ENCODE data around the gene C8A. TPM values are rescaled to one million over a fixed set of nuclear protein-coding genes. Genes with fewer than 3 reads are reported as not detected.

The C8A gene
- total RNA-seq, 1 donor = not detected

GRCh38 chr1:56835657-56836056, 18.9 kb upstream of the C8A start:
- no peak overlapping the region for H3K4me3 ChIP-seq (ENCODE audit: low read depth, low read length)
- DNase-seq (ENCODE audit: low read depth) = no peak
- no peak for TF ChIP-seq CTCF (IDR thresholded peaks at IDR 0.05; ENCODE audit: insufficient read depth, low read length)

GRCh38 chr1:56836359-56836758, 18.2 kb upstream of the C8A start:
- DNase-seq (ENCODE audit: low read depth) = no peak
- no peak overlapping the region for H3K4me3 ChIP-seq (ENCODE audit: low read depth, low read length)

GRCh38 chr1:56837244-56837939, 17.2 kb upstream of the C8A start:
- no peak for TF ChIP-seq CTCF (IDR thresholded peaks at IDR 0.05; ENCODE audit: insufficient read depth, low read length)
- DNase-seq (ENCODE audit: low read depth) = no peak
- H3K4me3 ChIP-seq (ENCODE audit: low read depth, low read length) = no peak overlapping the region

More at GRCh38 chr1:56836359-56836758, 18.2 kb upstream of the C8A start:
- TF ChIP-seq CTCF (IDR thresholded peaks at IDR 0.05; ENCODE audit: insufficient read depth, low read length) = no peak

- H3K4me3 ChIP-seq (ENCODE audit: low read depth, low read length) = no peak overlapping the region
- TF ChIP-seq CTCF (IDR thresholded peaks at IDR 0.05; ENCODE audit: insufficient read depth, low read length) = no peak
- DNase-seq (ENCODE audit: low read depth) = no peak
Observed at GRCh38 chr1:56838759-56839158, 15.8 kb upstream of the C8A start.

GRCh38 chr1:56843544-56843943, 11.1 kb upstream of the C8A start:
- no peak overlapping the region for H3K4me3 ChIP-seq (ENCODE audit: low read depth, low read length)
- no peak for TF ChIP-seq CTCF (IDR thresholded peaks at IDR 0.05; ENCODE audit: insufficient read depth, low read length)
- DNase-seq (ENCODE audit: low read depth) = no peak

GRCh38 chr1:56844545-56845136, 10.0 kb upstream of the C8A start:
- no peak for TF ChIP-seq CTCF (IDR thresholded peaks at IDR 0.05; ENCODE audit: insufficient read depth, low read length)
- no peak for DNase-seq (ENCODE audit: low read depth)
- no peak overlapping the region for H3K4me3 ChIP-seq (ENCODE audit: low read depth, low read length)
